GM21528 (cell line): ENCODE data around the gene MMP28.

ENCODE experiments used
- ATAC-seq: cut with Tn5 transposase; IDR thresholded peaks from one replicate; pipeline ENCODE4 v1.9.1; 2021; ENCODE audit warnings: mild to moderate bottlenecking, moderate library complexity; ENCODE audit not compliant: unreplicated experiment, low FRiP score

MMP28 gene

GRCh38 chr17:35799942-35800341, 4.5 kb upstream of the MMP28 start:
- ATAC-seq = no peak

- ATAC-seq = no peak
Measured at GRCh38 chr17:35797918-35798317, 2.5 kb upstream of the MMP28 start.

- ATAC-seq = no peak
Measured at GRCh38 chr17:35797370-35797769, 1.9 kb upstream of the MMP28 start.

- ATAC-seq = no peak
Measured at GRCh38 chr17:35796942-35797341, 1.5 kb upstream of the MMP28 start.

DNA sequence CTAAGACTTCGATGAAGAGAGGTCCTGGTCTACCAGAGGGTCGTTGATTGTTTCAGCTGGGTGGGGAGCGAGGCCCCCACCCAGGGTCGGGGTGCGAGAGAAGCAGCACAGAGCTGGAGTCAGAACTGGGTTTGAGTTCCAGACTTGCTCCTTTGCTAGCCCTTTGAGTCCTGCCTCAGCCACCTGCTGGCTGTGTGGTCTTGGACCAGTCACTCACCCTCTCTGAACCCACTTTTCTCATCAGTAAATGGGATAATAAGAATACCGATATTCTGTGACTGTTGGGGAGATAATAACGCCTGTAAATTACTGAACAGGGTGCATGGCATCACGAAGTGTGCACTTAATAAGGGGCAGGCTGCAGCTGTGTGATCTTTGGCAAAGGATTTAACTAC, 427 bp upstream of the MMP28 start:
- ATAC-seq = no peak

- ATAC-seq = no peak
Measured at GRCh38 chr17:35793257-35793656, 2.2 kb downstream of the MMP28 start.

- ATAC-seq = no peak
Measured at GRCh38 chr17:35791681-35792350, 3.6 kb downstream of the MMP28 start.

GRCh38 chr17:35790841-35791240, 4.6 kb downstream of the MMP28 start:
- ATAC-seq = no peak

- ATAC-seq = no peak
Measured at GRCh38 chr17:35788477-35789368, 6.7 kb downstream of the MMP28 start.

DNA sequence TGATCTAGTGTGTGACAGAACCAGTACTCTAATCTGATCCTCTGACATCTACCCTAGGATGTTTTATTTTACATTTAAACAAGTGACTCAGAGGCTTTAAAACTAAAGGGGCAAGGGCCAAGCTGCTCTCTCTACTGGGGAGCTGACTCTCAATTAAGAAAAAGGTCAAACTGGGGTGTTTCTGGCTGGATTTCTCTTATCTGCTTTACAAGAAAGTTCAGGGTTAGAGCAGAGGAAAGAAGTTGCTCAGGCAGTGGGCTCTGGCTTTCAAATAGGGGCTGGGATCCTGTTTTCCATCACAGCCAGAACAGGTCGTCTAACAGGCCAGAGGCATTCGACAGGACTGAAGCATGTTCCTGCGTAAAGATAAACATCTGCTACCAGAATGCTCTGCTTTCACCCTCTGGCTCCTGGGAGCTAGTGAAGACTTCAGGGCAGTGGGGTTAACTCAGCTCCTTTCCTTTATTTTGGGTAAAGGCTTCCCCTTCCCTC, 8.5 kb downstream of the MMP28 start:
- ATAC-seq = no peak

- ATAC-seq = no peak
Measured at GRCh38 chr17:35784895-35785294, 10.5 kb downstream of the MMP28 start.

DNA sequence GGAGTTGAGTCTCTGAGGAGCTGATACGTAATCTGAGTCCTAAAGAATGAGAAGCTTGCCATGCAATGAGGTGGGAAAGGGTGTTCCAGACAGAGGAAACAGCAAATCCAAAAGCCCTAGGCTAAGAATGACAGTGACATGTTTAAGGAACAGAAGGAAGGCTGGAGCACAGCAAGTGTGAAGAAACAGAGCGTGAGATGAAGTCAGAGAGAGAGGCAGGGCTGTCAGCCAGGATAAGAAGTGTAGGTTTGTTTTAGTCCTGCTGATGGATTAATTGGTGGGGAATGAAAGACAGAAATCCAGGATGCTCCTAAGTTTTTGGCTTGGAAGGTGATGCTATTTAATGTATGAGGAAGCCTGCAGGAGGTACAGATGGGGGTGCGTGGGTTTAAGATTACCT, 14.5 kb downstream of the MMP28 start:
- no peak for ATAC-seq

GRCh38 chr17:35778641-35779196, 16.7 kb downstream of the MMP28 start:
- ATAC-seq = no peak

- no peak for ATAC-seq
Measured at GRCh38 chr17:35775583-35775982, 19.9 kb downstream of the MMP28 start.

GRCh38 chr17:35775039-35775438, 20.4 kb downstream of the MMP28 start:
- no peak for ATAC-seq

DNA sequence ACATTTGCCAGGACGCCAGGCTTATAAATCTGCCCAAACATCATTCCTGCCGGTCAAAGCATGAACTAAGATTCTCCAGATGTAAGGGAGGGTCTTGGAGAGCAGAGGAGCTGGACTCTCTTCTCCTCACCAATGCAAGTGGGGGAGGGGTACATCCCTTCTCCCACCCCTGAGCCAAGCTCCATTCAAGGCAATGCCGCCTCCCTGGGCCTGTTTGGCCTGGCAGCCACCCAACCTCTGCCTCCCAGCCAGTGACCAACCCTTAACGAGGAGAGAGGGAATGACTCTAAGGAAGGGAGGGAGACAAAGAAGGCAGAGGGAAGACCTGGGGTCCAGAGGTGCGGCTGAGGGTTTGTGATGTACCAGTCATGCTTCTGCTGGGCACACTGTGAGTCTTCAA, 20.9 kb downstream of the MMP28 start:
- no peak for ATAC-seq

GRCh38 chr17:35773679-35774425, 21.6 kb downstream of the MMP28 start:
- ATAC-seq = no peak

GRCh38 chr17:35773129-35773528, 22.3 kb downstream of the MMP28 start:
- ATAC-seq = no peak

DNA sequence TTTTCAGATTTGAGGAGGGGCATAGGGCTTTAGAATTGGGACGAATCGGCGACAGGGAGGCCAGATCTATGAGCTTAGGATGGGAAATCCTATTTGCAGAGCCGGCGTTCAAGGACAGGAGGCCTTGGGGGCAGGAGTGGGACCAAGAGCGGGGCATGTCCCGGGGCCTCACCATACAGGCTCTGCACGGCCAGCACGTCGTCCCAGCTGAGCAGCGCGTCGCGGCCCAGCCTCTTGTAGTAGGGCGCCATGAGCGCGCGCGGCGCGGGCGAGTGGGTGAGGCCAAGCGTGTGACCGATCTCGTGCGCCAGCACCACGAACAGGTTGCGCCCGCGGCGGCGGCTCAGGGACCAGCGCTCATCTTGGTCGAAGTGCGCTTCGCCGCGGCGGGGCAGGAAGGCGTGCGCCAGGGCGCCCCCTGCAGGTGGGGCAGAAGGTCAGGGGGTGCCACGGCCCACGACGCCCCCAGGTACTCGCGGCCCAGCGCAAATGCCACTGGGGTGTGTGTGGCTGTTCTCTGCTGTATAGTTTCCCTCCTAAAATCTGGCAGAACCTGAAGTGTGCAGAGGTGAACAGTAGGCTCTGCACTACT, 25.4 kb downstream of the MMP28 start:
- ATAC-seq = no peak

- ATAC-seq = no peak
Measured at GRCh38 chr17:35768797-35769196, 26.6 kb downstream of the MMP28 start.
